ENCODE results near the gene IL1A. TPM values are rescaled to one million over a fixed set of nuclear protein-coding genes. Genes with fewer than 3 reads are reported as not detected.

The IL1A gene
- polyA plus RNA-seq, 3 donors: 0.06 to 0.09 TPM; not detected in 1

- DNase-seq (ENCODE audit: extremely low read depth in 1 of 11, low read depth in 9 of 11, low spot score in 4 of 11): no peak
These were observed 36.8 kb upstream of the IL1A start for GRCh38 chr2:112821142-112821541.

- no peak for DNase-seq (ENCODE audit: extremely low read depth in 1 of 11, low read depth in 9 of 11, low spot score in 4 of 11)
These were observed 36.0 kb upstream of the IL1A start for GRCh38 chr2:112820343-112820742.

DNA sequence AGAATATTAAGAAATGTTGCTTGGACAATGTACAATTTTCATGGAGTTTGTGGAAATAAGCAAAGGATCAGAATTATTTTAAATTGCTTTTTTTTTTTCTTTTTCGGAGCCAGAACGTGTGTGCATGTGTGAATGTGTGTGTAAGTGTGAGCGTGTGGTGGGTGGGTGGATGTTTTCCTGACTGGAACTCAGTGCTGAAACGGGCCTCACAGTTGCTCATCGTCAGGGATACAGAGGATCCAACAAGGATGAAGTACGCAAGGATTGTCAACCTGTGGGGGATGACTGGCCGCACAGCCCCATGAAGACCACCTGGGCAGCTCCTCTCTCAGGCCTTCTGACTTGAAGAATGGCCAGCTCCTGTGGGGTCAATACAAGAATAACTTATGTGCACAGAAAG, 34.8 kb upstream of the IL1A start:
- DNase-seq (ENCODE audit: extremely low read depth in 1 of 11, low read depth in 9 of 11, low spot score in 4 of 11): no peak

DNA sequence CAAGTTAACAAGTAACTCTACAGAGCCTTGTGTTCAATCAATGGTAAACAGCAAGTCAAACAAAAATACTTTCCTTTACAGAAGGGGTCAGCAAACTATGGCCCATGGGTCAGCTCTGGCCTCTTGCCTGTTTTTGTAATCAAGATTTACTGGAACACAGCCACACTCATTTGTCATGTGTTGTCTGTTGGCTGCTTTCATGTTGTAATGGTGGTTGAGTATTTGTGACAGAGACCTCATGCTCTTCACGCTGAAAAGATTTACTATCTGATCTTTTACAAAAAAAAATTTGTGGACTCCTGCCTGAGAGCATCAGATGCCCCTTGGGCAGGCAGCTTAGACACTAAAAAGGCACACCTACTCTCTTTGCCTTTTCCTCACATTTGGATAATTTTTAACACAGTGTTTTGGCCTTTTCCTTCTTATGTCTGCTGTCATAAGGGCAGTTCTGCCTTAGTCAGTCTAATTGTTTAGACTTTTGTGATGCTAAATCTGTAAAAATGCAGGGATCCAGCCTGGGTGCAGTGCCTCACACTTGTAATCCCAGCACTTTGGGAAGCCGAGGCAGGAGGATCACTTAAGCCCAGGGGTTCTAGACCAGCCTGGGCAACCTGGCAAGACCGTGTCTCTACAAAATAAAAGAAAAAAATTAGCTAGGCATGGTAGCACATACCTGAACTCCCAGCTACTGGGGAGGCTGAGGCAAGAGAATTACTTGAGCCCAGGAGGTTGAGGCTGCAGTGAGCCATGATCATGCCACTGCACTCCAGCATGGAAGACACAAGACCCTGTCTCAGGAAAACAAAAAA, 34.0 kb upstream of the IL1A start:
- peak in 2 of 11 donors; percentile 11 to 32 for DNase-seq (ENCODE audit: extremely low read depth in 1 of 11, low read depth in 9 of 11, low spot score in 4 of 11)

DNA sequence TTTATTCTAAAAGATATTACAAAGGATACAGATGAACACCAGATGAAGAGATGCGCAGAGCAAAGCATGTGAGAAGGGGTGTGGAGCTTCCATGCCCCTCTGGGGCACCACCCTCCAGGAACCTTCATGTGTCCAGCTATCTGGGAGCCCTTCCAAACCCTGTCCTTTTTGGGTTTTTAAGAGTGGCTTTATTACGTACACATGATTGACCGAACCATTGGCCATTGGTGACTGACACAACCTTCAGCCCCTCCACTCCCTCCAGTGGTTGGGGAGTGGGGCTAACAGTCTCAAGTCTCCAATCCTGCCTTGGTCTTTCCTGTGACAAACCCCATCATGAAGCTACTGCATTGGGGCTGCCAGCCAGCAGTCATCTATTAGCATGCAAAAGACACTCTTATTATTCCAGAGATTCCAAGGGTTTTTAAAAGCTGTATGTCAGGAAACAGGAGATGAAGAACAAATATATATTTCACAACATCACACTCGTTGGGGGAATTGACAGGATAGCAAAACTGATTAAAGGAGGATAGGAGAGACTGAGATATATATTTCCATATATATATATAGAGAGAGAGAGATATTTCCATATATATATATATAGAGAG, 32.9 kb upstream of the IL1A start:
- DNase-seq (ENCODE audit: extremely low read depth in 1 of 11, low read depth in 9 of 11, low spot score in 4 of 11): no peak

DNA sequence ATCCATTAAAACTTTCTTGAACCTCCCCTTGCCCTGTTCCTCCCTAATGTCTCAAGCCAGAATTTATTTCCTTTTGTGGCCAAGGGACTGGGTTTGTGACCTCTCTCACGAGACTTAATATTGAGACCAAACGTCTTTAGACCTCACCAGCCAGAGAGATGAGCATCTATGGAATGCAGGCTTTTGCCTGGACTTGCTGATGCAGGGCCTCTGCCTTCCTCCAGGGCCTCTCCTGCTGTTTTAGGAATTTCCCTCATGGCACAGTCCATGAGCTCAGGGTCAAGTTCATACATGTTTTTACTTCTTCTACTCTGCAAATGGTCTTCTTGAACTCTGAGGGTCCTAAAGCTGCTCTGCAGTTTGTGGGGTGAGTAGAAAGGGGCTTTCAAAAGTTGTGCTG, 30.0 kb upstream of the IL1A start:
- no peak for DNase-seq (ENCODE audit: extremely low read depth in 1 of 11, low read depth in 9 of 11, low spot score in 4 of 11)

GRCh38 chr2:112813280-112813966, 29.1 kb upstream of the IL1A start:
- DNase-seq (ENCODE audit: extremely low read depth in 1 of 11, low read depth in 9 of 11, low spot score in 4 of 11): no peak

DNA sequence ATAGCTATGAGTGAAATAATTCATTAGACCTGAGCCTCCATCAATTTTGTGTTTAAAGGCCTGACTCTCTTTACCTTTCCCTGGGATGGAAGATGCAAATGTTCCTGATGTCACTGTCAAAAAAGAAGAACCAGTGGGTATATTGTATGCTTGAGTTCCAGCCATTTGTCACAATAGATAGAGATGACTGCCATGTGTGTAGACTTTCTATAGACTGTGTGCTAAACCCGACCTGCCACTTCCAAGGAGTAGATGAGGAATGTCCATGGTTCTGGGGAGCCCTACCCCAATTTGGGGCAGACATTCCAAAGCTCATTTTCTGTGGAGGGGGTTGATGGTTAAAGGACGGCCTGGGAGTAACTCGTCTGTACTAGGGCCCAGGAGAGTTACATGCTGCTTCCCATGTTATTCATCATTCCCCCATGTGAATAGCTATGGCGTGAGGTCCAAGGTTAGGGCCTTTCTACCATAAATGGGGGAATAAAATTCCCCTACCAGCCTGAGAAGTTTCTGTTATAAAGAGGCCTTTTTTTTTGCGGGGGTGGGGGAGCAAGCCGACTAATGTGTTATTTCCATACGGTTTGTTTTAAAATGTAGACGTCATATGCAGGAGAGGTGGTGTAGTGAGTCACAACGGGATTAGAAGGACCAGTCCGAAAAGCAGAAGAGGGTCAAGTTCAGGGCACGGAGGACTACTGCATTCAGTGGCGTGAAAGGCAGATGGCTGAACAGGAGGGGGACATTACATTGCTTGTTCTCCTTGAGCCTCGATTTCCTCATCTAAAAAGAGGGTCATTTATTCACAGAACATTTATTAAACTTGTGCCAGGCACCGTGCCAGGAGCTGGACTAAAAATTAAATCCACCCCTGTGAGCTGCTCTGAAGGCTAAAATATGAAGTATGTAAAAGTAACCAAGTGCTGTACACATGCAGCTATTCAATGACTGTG, 28.3 kb upstream of the IL1A start:
- no peak for DNase-seq (ENCODE audit: extremely low read depth in 1 of 11, low read depth in 9 of 11, low spot score in 4 of 11)

DNA sequence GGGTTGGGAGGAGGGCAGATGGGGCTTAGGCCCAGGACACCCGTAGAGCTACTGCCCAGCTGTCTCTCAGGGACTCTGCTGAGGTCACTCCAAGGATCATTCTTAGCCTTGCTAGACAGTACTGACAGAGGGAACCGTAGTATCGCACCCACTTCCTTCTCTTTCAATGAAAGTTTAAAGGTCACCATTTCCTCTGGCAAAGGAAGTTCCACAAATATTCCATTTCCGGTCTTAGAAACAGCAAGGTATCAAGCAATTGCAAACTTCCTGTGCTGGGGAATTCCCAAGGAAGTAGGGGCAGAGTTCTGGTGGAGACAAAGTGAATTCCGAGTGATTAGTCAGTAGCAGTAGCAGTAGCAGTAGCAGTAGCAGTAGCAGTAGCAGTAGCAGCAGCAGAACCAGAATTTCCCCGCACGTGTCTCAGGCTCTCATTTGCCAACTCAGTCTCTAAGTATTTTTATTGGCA, 27.6 kb upstream of the IL1A start:
- peak in 1 of 11 donors; percentile 32 for DNase-seq (ENCODE audit: extremely low read depth in 1 of 11, low read depth in 9 of 11, low spot score in 4 of 11)

- no peak for DNase-seq (ENCODE audit: extremely low read depth in 1 of 11, low read depth in 9 of 11, low spot score in 4 of 11)
These were observed 27.1 kb upstream of the IL1A start for GRCh38 chr2:112811276-112811831.

GRCh38 chr2:112809112-112809511, 24.8 kb upstream of the IL1A start:
- DNase-seq (ENCODE audit: extremely low read depth in 1 of 11, low read depth in 9 of 11, low spot score in 4 of 11): no peak

- no peak for DNase-seq (ENCODE audit: extremely low read depth in 1 of 11, low read depth in 9 of 11, low spot score in 4 of 11)
These were observed 23.0 kb upstream of the IL1A start for GRCh38 chr2:112807233-112807807.

- DNase-seq (ENCODE audit: extremely low read depth in 1 of 11, low read depth in 9 of 11, low spot score in 4 of 11): no peak
These were observed 21.2 kb upstream of the IL1A start for GRCh38 chr2:112805542-112805941.

GRCh38 chr2:112803691-112804521, 19.6 kb upstream of the IL1A start:
- DNase-seq (ENCODE audit: extremely low read depth in 1 of 11, low read depth in 9 of 11, low spot score in 4 of 11): no peak

- no peak for DNase-seq (ENCODE audit: extremely low read depth in 1 of 11, low read depth in 9 of 11, low spot score in 4 of 11)
These were observed 16.7 kb upstream of the IL1A start for GRCh38 chr2:112800881-112801583.

DNA sequence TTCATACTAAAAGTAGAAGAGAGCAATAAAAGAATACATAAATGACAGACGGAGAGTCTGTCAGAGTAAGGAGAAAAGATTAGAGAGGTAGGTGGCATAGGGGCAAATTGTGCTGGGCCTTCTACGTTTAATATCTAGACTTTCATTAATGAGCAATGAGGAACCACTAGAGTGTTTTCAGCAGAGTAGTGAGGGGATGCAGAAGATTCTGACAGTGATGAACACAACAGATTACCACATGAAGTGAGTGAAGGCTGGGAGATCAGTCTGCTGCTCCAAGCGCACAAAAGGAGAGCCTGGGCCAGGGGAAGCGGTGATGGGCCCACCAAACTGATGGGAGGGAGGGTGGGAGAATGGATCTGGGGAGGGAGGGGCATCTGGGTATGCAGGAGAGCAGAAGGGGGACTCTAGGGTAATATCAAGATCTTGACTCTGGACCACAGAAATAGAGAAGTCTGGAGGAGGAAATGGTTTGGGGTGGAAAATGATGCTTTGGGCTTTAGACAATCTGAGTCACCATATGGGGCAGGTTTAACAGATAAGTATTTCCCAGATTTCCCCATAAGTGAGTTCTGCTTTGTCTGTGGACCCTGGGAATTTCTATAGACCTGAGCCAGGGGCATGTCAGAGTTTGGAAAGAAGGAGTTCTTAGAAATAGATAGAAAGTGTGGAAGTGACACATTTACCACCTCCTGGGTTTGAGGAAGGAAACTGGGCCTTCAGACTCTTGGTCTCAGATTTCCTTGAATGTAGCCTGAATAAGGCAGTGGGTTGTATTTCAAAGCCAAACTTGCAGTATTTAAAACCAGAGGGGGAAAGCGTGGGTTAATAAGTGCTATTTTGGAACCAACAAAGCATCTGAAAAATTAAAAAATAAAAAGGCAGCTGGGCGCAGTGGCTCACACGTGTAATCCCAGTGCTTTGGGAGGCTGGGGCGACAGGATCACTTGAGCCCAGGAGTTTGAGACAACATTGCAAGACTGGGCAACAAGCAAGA, 15.0 kb upstream of the IL1A start:
- DNase-seq (ENCODE audit: extremely low read depth in 1 of 11, low read depth in 9 of 11, low spot score in 4 of 11): no peak
